Activated CD4-positive, alpha-beta T cell treated with anti-CD3 and anti-CD28 coated beads for 36 hours (primary cell): Measurements from ENCODE around the gene NPFF. TPM values are rescaled to one million over a fixed set of nuclear protein-coding genes. Genes with fewer than 3 reads are reported as not detected.
A peak's percentile ranks its signal among the peaks of the same experiment; 100 is the strongest.
"Not testable (repeated sequence)": the region's sequence is repeated elsewhere in the genome, so short reads cannot be mapped to it uniquely, and the experiment has no call there.

Experiments used
- ATAC-seq: fragments of 200-7000 bp; cut with Tn5 transposase; one replicate; pipeline ENCODE4 v1.10.0; 2021; ENCODE audit warnings: mild to moderate bottlenecking, moderate library complexity
- CTCF ChIA-PET: fragments of 350-600 bp; sonication (Branson Sonifier 250); formaldehyde crosslinking; loops from one replicate; lab custom pipeline; 2021; ENCODE audit warnings: antibody characterized with exemption; lab: Charles Lee
- POLR2A ChIA-PET: fragments of 350-600 bp; sonication (Branson Sonifier 250); formaldehyde crosslinking; loops from one replicate; lab custom pipeline; 2021; ENCODE audit warnings: antibody characterized with exemption, inconsistent platforms; lab: Charles Lee
- DNase-seq: peaks from one replicate; pipeline ENCODE4 v3.0.0-alpha.2; 2020
- H3K27ac Mint-ChIP-seq: one replicate; pipeline ENCODE4 v1.8.0; 2021; ENCODE audit warnings: mixed read lengths
- H3K27me3 Mint-ChIP-seq: one replicate; pipeline ENCODE4 v1.8.0; 2021; ENCODE audit warnings: mixed read lengths
- H3K36me3 Mint-ChIP-seq: one replicate; pipeline ENCODE4 v1.8.0; 2021; ENCODE audit warnings: low read depth, mixed read lengths
- H3K4me1 Mint-ChIP-seq: one replicate; pipeline ENCODE4 v1.8.0; 2021; ENCODE audit warnings: mixed read lengths
- H3K4me3 Mint-ChIP-seq: one replicate; pipeline ENCODE4 v1.8.0; 2021; ENCODE audit warnings: mild to moderate bottlenecking, moderate library complexity, mixed read lengths
- H3K9me3 Mint-ChIP-seq: one replicate; pipeline ENCODE4 v1.8.0; 2021; ENCODE audit warnings: low read depth, mixed read lengths
- intact Hi-C, 2 experiments: fragments of 100-400 bp; cut with DNase I in 1 of 2; cut with micrococcal nuclease in 1 of 2; formaldehyde crosslinking; loops; one replicate each; pipeline versions ENCODE4 v1.14.2 to v1.15.1; 2022 to 2024; cut with DNase I, micrococcal nuclease
- total RNA-seq, 2 experiments: library from RNA; stranded (reverse); gene quantifications; one replicate each; pipeline ENCODE4 v1.2.3, GENCODE V29; 2021

NPFF gene
- total RNA-seq, 2 experiments from 2014 or later, result not detected

DNA sequence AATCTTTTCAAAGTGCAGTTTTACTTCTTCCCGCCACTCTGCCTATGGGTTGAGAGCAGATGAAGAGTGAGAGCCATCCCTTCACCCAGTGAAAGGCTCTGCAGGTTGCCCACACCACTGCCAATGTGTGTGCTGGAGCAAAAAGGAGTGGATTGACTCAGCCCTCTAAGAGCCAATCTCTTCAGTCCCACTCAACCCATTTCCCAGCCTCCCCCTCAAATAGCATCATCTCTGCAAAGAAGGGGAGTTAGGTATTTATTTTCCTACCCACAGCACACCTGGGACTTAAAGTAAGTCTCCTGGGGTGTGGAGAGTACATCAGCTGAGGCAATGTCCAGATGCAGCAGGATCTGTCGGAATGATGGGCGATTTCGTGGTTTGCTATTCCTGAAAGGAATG, 23.3 kb downstream of the NPFF start:
- H3K27me3 Mint-ChIP-seq, result no peaks in the 10 kb centered on the region

DNA sequence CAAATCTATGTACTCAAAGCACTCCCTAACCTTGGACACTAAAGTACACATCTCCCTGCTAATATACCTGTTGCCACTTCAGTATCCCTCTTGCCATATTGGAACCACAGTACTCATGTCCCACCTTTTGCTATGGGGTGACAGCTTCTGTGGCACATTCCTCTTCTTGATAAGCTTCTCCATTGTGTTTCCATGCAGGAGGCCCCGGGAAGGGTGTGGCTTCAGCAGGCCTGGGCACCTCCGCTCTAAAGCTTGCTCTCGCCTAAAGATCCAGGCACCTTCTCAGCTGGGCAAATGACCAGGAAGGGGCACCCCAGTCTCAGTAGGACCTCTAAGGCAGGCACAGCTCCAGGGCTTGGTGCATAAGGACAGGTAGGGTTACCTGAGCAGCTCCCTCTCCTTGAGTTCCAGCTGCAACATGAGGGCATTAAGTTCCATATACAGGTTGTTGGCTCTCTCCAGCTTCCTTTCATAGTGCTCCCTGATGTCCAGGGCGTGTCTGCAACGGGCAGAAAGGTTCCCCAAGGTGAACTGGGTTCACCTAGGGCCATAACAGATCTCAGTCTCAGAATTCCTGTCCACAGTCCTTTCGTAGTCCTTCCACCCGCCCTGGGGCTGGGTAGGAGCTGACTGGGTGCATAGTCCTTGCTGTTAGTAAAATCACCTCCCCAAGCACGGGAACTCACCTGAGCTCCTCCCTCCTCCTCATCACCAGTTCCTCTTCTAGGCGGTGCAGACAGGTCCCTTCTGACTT, 23.9 kb downstream of the NPFF start:
- POLR2A ChIA-PET, result interaction anchor here (0.6 to 3.7 kb wide), 9 partner anchors 8 to 138 kb away, joined by 3 to 25 read pairs (median 3); partner anchors contain the start of genes MAP3K12 and TARBP2
- CTCF ChIA-PET, result interaction anchor here (0.9 to 2.8 kb wide), 5 partner anchors 10 to 138 kb away, joined by 3 to 13 read pairs (median 4); no protein-coding TSS in a partner anchor
- ATAC-seq (no peak), DNase-seq (no peak)
- peak overlapping the region; percentile 11 for H3K27ac Mint-ChIP-seq
- no peaks in the 10 kb centered on the region for H3K9me3 Mint-ChIP-seq
- H3K36me3 Mint-ChIP-seq, result peaks cover 51% of the 10 kb centered on the region
- intact Hi-C loops, result no loop called here
- H3K4me1 Mint-ChIP-seq, result peaks cover 2% of the 10 kb centered on the region
- H3K27me3 Mint-ChIP-seq, result no peaks in the 10 kb centered on the region
- H3K4me3 Mint-ChIP-seq, result no peak overlapping the region

More for the DNA sequence above, 23.3 kb downstream of the NPFF start:
- Mint-ChIP-seq H3K27ac (peak overlapping the region; percentile 11), H3K4me1 (no peaks in the 10 kb centered on the region), H3K4me3 (no peak overlapping the region), H3K36me3 (peaks cover 48% of the 10 kb centered on the region), H3K9me3 (no peaks in the 10 kb centered on the region)
- intact Hi-C loops, result no loop called here
- POLR2A ChIA-PET, result interaction anchor here (1.2 to 3.7 kb wide), 4 partner anchors 8 to 139 kb away, joined by 3 to 25 read pairs (median 14); partner anchors contain the start of gene TARBP2
- peak; percentile 34 for ATAC-seq
- no peak for DNase-seq
- CTCF ChIA-PET, result interaction anchor here (1.0 to 2.8 kb wide), 2 partner anchors 11 to 26 kb away, joined by 3 to 13 read pairs; no protein-coding TSS in a partner anchor

DNA sequence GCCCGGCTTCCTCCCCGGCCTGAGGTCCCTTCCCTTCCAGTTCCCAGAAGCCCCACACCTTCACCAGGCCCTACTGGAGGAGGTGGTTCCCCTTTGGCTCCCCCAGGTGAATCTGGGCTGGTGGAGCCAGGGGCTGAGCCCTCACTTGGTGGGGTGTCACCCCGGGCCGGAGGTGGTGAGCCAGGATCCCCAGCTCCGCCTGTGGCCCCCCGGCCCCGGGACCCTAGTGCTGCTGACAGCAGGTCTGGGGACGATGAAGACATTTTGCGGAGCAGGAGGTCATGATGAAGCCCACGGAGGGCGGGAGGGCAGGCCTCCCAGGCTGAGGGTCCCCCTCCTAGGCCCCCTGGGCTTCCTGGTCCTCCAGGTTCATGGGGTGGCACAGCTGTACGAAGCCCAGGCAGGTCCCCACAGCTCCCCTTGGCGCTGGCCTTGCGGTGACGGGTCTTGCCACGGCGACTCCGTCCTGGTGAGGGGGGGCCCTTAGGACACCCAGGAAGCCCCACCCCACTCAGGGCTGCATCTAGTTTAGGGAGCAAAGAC, 24.6 kb downstream of the NPFF start:
- POLR2A ChIA-PET, result interaction anchor here (0.5 to 3.7 kb wide), 9 partner anchors 9 to 130 kb away, joined by 3 to 25 read pairs (median 4); partner anchors contain the start of genes MAP3K12 and TARBP2
- no peaks in the 10 kb centered on the region for H3K9me3 Mint-ChIP-seq
- peaks cover 2% of the 10 kb centered on the region for H3K4me1 Mint-ChIP-seq
- no peaks in the 10 kb centered on the region for H3K27me3 Mint-ChIP-seq
- CTCF ChIA-PET, result interaction anchor here (0.9 to 2.8 kb wide), 11 partner anchors 10 to 159 kb away, joined by 3 to 13 read pairs (median 4); partner anchors contain the start of gene TARBP2
- no peak for ATAC-seq
- no peak overlapping the region for H3K27ac Mint-ChIP-seq
- no peak for DNase-seq
- H3K4me3 Mint-ChIP-seq, result no peak overlapping the region
- peaks cover 57% of the 10 kb centered on the region for H3K36me3 Mint-ChIP-seq
- intact Hi-C loops, result no loop called here

DNA sequence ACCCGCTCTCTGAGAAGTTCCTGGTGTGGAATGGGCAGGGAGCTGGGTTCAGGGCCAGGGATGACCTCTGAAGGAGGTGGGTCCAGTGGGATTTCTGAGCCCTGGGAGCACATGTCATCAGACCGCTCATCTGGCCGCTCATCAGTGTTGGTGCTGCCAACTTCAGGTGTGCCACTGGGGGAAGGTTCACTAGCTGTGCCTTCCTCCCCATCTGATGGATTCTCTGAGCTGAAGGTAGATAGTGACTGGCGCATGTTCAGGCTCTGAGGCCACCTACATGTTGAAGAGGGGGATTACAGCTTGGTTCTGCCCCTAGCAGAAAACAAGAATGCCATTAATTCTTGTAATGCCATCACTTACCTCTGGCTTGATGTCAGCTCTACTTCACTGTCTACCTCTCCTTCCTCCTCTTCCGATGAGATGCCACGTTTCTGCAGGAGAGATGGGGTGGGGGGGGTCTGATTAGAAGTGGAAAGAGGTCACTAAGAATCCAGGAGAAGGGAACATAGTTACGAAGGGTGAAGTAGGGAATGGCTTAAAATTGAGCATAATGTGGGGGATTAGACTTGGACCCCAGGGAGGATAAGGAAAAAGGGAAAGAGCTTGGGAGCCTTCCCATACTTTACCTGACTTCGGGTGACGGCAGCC, 25.2 kb downstream of the NPFF start:
- no peaks in the 10 kb centered on the region for H3K9me3 Mint-ChIP-seq
- H3K27ac Mint-ChIP-seq, result peak overlapping the region; percentile 34
- POLR2A ChIA-PET, result interaction anchor here (0.5 to 3.7 kb wide), 11 partner anchors 9 to 130 kb away, joined by 3 to 25 read pairs (median 4); partner anchors contain the start of genes MAP3K12 and TARBP2

DNA sequence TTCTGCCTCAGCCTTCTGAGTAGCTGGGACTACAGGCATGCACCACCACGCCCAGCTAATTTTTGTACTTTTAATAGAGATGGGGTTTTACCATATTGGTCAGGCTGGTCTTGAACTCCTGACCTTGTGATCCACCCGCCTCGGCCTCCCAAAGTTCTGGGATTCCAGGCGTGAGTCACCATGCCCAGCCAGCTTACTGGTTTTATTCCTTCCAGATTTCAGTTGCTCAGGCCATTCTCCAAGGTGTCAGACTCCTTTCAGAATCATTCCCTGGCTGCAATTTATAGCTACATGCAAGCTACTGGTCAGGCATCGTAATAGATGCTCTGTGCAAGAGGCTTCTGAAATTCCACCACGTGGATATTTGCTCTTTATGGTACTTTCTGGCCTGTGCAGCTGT, 25.8 kb downstream of the NPFF start:
- ATAC-seq, intact Hi-C loops, H3K27me3 Mint-ChIP-seq, H3K4me3 Mint-ChIP-seq, H3K9me3 Mint-ChIP-seq, H3K4me1 Mint-ChIP-seq, DNase-seq, H3K27ac Mint-ChIP-seq: not testable (repeated sequence)
- H3K36me3 Mint-ChIP-seq, result peaks cover 63% of the 10 kb centered on the region
- ChIA-PET CTCF (interaction anchor here (0.6 to 2.8 kb wide), 15 partner anchors 8 to 176 kb away, joined by 3 to 13 read pairs (median 4); partner anchors contain the start of gene TARBP2), POLR2A (interaction anchor here (1.0 to 3.7 kb wide), 7 partner anchors 8 to 27 kb away, joined by 3 to 25 read pairs (median 7); partner anchors contain the start of gene TARBP2)

More for the DNA sequence above, 25.2 kb downstream of the NPFF start:
- intact Hi-C loops, result no loop called here
- peaks cover 3% of the 10 kb centered on the region for H3K4me1 Mint-ChIP-seq
- no peak for DNase-seq
- peak; percentile 33 for ATAC-seq
- CTCF ChIA-PET, result interaction anchor here (0.6 to 2.8 kb wide), 14 partner anchors 8 to 158 kb away, joined by 3 to 13 read pairs (median 4); partner anchors contain the start of gene TARBP2
- H3K36me3 Mint-ChIP-seq, result peaks cover 60% of the 10 kb centered on the region
- no peaks in the 10 kb centered on the region for H3K27me3 Mint-ChIP-seq
- H3K4me3 Mint-ChIP-seq, result no peak overlapping the region

DNA sequence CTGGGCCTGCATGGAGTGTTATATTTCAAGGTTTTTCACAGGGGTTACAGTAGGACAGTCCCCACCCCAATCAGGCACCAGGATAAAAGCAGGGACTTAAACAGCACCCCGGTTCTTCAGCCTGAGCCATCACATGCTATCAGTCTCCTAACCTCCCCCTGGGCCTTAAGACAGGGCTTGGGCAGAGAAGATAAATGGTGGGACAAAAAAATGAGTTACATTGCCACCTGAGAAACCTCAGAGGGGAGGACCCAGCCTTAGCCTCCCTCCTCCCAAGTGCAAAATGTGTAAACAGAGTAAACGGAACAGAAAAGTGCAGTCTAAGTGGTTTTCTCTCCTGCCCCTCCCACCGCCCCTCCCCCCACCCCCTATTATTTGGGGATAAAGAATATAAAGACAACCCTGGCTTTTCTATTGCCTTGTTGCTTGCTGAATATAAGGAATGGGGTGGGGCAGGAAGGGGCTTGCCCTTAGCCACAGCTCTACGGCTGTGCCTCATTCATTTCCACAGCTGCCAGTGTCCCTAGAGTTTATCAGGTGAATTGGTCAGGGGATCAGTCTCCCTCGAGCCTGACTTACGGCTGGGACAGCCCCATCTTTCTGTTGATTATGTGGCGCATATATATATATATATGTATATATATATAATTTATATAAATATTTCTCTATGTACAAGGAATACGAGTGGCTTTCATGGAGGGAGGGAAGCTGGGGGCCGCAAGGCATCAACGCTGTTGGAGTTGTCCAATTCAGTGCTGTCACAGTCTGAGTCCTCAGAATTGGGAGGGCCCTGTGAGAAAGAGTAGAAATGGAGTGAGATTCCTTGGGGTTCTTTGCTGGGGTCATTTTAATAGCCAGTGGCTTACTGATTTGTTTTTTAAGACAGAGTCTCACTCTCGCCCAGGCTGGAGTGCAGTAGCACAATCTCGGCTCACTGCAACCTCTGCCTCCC, 26.5 kb downstream of the NPFF start:
- H3K27me3 Mint-ChIP-seq, result no peaks in the 10 kb centered on the region
- CTCF ChIA-PET, result interaction anchor here (0.6 to 2.8 kb wide), 8 partner anchors 8 to 176 kb away, joined by 3 to 13 read pairs (median 4); no protein-coding TSS in a partner anchor
- H3K27ac Mint-ChIP-seq, result no peak overlapping the region
- H3K9me3 Mint-ChIP-seq, result no peaks in the 10 kb centered on the region
- intact Hi-C loops, result no loop called here
- DNase-seq, result no peak
- H3K4me3 Mint-ChIP-seq, result no peak overlapping the region
- ATAC-seq, result no peak
- H3K36me3 Mint-ChIP-seq, result peaks cover 68% of the 10 kb centered on the region
- peaks cover 11% of the 10 kb centered on the region for H3K4me1 Mint-ChIP-seq
- POLR2A ChIA-PET, result interaction anchor here (0.7 to 3.7 kb wide), 6 partner anchors 7 to 63 kb away, joined by 3 to 25 read pairs (median 9); partner anchors contain the start of gene TARBP2

DNA sequence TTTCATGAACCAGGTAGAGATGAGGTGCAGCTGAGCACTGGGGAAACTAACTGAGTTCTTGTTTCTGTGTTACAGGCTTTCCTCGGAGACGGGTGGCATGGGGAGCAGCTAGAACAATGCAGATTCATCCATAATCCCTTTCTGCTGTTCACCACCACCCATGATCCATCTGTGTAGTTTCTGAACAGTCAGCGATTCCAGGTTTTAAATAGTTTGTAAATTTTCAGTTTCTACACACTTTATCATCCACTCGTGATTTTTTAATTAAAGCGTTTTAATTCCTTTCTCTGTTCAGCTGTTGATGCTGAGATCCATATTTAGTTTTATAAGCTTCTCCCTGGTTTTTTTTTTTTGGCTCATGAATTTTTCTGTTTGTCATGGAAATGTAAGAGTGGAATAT, 28.0 kb downstream of the NPFF start:
- H3K4me3 Mint-ChIP-seq, result no peak overlapping the region
- peaks cover 22% of the 10 kb centered on the region for H3K4me1 Mint-ChIP-seq
- no peaks in the 10 kb centered on the region for H3K27me3 Mint-ChIP-seq
- ATAC-seq (no peak), DNase-seq (no peak)
- no peaks in the 10 kb centered on the region for H3K9me3 Mint-ChIP-seq
- H3K27ac Mint-ChIP-seq, result no peak overlapping the region
- CTCF ChIA-PET, result interaction anchor here (0.6 to 2.2 kb wide), 7 partner anchors 10 to 449 kb away, joined by 3 to 8 read pairs (median 3); no protein-coding TSS in a partner anchor
- intact Hi-C loops, result no loop called here
- H3K36me3 Mint-ChIP-seq, result peaks cover 69% of the 10 kb centered on the region
- POLR2A ChIA-PET, result interaction anchor here (0.6 to 2.9 kb wide), 4 partner anchors 19 to 363 kb away, joined by 3 to 11 read pairs (median 6); partner anchors contain the start of gene MAP3K12

GRCh38 chr12:53478865-53479264, 28.4 kb downstream of the NPFF start:
- H3K4me3 Mint-ChIP-seq, result no peak overlapping the region
- H3K27ac Mint-ChIP-seq, result peak overlapping the region; percentile 51
- peaks cover 26% of the 10 kb centered on the region for H3K4me1 Mint-ChIP-seq
- ATAC-seq (peak; percentile 39), DNase-seq (peak; percentile 3)
- intact Hi-C loops, result no loop called here
- POLR2A ChIA-PET, result interaction anchor here (0.5 to 2.9 kb wide), 7 partner anchors 12 to 362 kb away, joined by 3 to 11 read pairs (median 5); partner anchors contain the start of gene MAP3K12
- CTCF ChIA-PET, result interaction anchor here (0.6 to 2.2 kb wide), 8 partner anchors 14 to 449 kb away, joined by 3 to 8 read pairs (median 3); no protein-coding TSS in a partner anchor
- peaks cover 70% of the 10 kb centered on the region for H3K36me3 Mint-ChIP-seq
- H3K9me3 Mint-ChIP-seq, result no peaks in the 10 kb centered on the region
- no peaks in the 10 kb centered on the region for H3K27me3 Mint-ChIP-seq

DNA sequence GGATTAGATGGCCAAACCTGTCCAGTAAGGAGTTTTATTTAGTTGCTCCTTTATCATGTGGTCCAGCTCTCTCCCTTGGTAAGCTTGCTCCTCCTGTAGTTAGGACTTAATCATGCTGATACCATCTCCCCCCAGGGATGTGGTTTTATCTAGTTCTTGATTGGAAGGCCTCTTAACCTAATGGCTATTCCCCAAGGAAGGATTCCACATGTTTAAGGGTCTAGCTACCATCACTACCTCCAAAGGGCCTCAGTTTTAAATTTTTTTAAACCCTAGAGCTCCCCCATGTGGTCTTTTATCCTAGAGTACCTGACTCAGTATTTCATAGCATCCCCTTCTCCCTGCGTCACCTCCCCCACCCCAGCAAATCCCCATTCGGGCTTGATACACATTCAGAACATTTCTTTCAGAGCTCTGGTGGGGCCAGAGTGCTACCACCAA, 30.5 kb downstream of the NPFF start:
- H3K9me3 Mint-ChIP-seq, result no peaks in the 10 kb centered on the region
- intact Hi-C loops, result loop anchor here in 1 of 2 experiments (1.0 kb wide), 1 partner anchor 124 kb away; no protein-coding TSS in a partner anchor
- no peak for DNase-seq
- POLR2A ChIA-PET, result interaction anchor here (0.7 to 4.7 kb wide), 7 partner anchors 9 to 24 kb away, joined by 3 to 36 read pairs (median 6); partner anchors contain the start of gene TARBP2
- peaks cover 75% of the 10 kb centered on the region for H3K36me3 Mint-ChIP-seq
- peaks cover 45% of the 10 kb centered on the region for H3K4me1 Mint-ChIP-seq
- CTCF ChIA-PET, result interaction anchor here (0.9 to 4.9 kb wide), 17 partner anchors 8 to 155 kb away, joined by 3 to 32 read pairs (median 4); partner anchors contain the start of genes AAAS and NPFF
- H3K27ac Mint-ChIP-seq, result peak overlapping the region; percentile 55
- H3K27me3 Mint-ChIP-seq, result no peaks in the 10 kb centered on the region
- ATAC-seq, result peak; percentile 43
- no peak overlapping the region for H3K4me3 Mint-ChIP-seq
